ENCODE results near the gene FRY. TPM values are rescaled to one million over a fixed set of nuclear protein-coding genes. Genes with fewer than 3 reads are reported as not detected.

The FRY gene
- polyA plus RNA-seq, 1 experiment = 51.4 TPM

GRCh38 chr13:32199168-32199567, 167.6 kb downstream of the FRY start:
- TF ChIP-seq CTCF (IDR thresholded peaks at IDR 0.05; ENCODE audit: insufficient read depth, low read depth, low read length) = no peak
- Histone ChIP-seq H3K36me3 (ENCODE audit: control insufficient read depth, insufficient read depth, low read length) (peaks cover 2% of the 10 kb centered on the region), H3K4me3 (ENCODE audit: low read depth, low read length) (no peak overlapping the region), H3K27me3 (ENCODE audit: control insufficient read depth, insufficient read depth, low read length) (no peaks in the 10 kb centered on the region)
- DNase-seq (ENCODE audit: low read depth) = no peak
- ChIA-PET POLR2A (interaction anchor here (0.6 kb wide), 1 partner anchor 254 kb away, joined by 4 read pairs; no protein-coding TSS in a partner anchor), CTCF (no interaction called here)

GRCh38 chr13:32200741-32201140, 169.2 kb downstream of the FRY start:
- ChIA-PET POLR2A (interaction anchor here (0.6 kb wide), 1 partner anchor 17 kb away, joined by 11 read pairs; no protein-coding TSS in a partner anchor), CTCF (no interaction called here)
- no peaks in the 10 kb centered on the region for H3K27me3 ChIP-seq (ENCODE audit: control insufficient read depth, insufficient read depth, low read length)
- no peak for TF ChIP-seq CTCF (IDR thresholded peaks at IDR 0.05; ENCODE audit: insufficient read depth, low read depth, low read length)
- no peak for DNase-seq (ENCODE audit: low read depth)
- no peak overlapping the region for H3K4me3 ChIP-seq (ENCODE audit: low read depth, low read length)
- peaks cover 2% of the 10 kb centered on the region for H3K36me3 ChIP-seq (ENCODE audit: control insufficient read depth, insufficient read depth, low read length)

- no peak overlapping the region for H3K4me3 ChIP-seq (ENCODE audit: low read depth, low read length)
- no peak for DNase-seq (ENCODE audit: low read depth)
- POLR2A ChIA-PET = no interaction called here
- CTCF ChIA-PET = interaction anchor here (0.6 to 1.1 kb wide), 2 partner anchors 14 to 348 kb away, joined by 3 read pairs; no protein-coding TSS in a partner anchor
- no peaks in the 10 kb centered on the region for H3K27me3 ChIP-seq (ENCODE audit: control insufficient read depth, insufficient read depth, low read length)
- H3K36me3 ChIP-seq (ENCODE audit: control insufficient read depth, insufficient read depth, low read length) = peaks cover 2% of the 10 kb centered on the region
- no peak for TF ChIP-seq CTCF (IDR thresholded peaks at IDR 0.05; ENCODE audit: insufficient read depth, low read depth, low read length)
Observed at GRCh38 chr13:32201809-32202208, 170.2 kb downstream of the FRY start.

- ChIA-PET POLR2A (no interaction called here), CTCF (interaction anchor here (0.6 to 1.1 kb wide), 2 partner anchors 14 to 348 kb away, joined by 3 read pairs; no protein-coding TSS in a partner anchor)
- H3K27me3 ChIP-seq (ENCODE audit: control insufficient read depth, insufficient read depth, low read length) = no peaks in the 10 kb centered on the region
- TF ChIP-seq CTCF (IDR thresholded peaks at IDR 0.05; ENCODE audit: insufficient read depth, low read depth, low read length) = no peak
- DNase-seq (ENCODE audit: low read depth) = no peak
- H3K4me3 ChIP-seq (ENCODE audit: low read depth, low read length) = no peak overlapping the region
- peaks cover 2% of the 10 kb centered on the region for H3K36me3 ChIP-seq (ENCODE audit: control insufficient read depth, insufficient read depth, low read length)
Observed at GRCh38 chr13:32202268-32202667, 170.7 kb downstream of the FRY start.

- Histone ChIP-seq H3K36me3 (ENCODE audit: control insufficient read depth, insufficient read depth, low read length) (peaks cover 2% of the 10 kb centered on the region), H3K4me3 (ENCODE audit: low read depth, low read length) (no peak overlapping the region), H3K27me3 (ENCODE audit: control insufficient read depth, insufficient read depth, low read length) (no peaks in the 10 kb centered on the region)
- no peak for TF ChIP-seq CTCF (IDR thresholded peaks at IDR 0.05; ENCODE audit: insufficient read depth, low read depth, low read length)
- CTCF ChIA-PET = interaction anchor here (0.7 to 1.0 kb wide), 2 partner anchors 20 to 31 kb away, joined by 4 read pairs; no protein-coding TSS in a partner anchor
- DNase-seq (ENCODE audit: low read depth) = no peak
- POLR2A ChIA-PET = no interaction called here
Observed at GRCh38 chr13:32203221-32203620, 171.6 kb downstream of the FRY start.

Measured in BJ (cell line).